Activated naive CD4-positive, alpha-beta T cell treated with anti-CD3 and anti-CD28 coated beads for 36 hours (primary cell): Measurements from ENCODE around the gene HNRNPAB. TPM values are rescaled to one million over a fixed set of nuclear protein-coding genes. Genes with fewer than 3 reads are reported as not detected.

Experiments
- CTCF ChIA-PET: fragments of 350-600 bp; sonication (Branson Sonifier 250); formaldehyde crosslinking; loops from one replicate; lab custom pipeline; 2021; ENCODE audit warnings: antibody characterized with exemption; lab: Charles Lee
- DNase-seq: peaks from one replicate; pipeline ENCODE4 v3.0.0-alpha.2; 2020
- H3K27ac Mint-ChIP-seq: one replicate; pipeline ENCODE4 v1.8.0; 2021; ENCODE audit warnings: mild to moderate bottlenecking, mixed read lengths
- H3K27me3 Mint-ChIP-seq: one replicate; pipeline ENCODE4 v1.8.0; 2021; ENCODE audit warnings: low read depth, mixed read lengths
- H3K36me3 Mint-ChIP-seq: one replicate; pipeline ENCODE4 v1.8.0; 2021; ENCODE audit warnings: low read depth, mixed read lengths
- H3K4me1 Mint-ChIP-seq: one replicate; pipeline ENCODE4 v1.8.0; 2021; ENCODE audit warnings: low read depth, mixed read lengths
- H3K4me3 Mint-ChIP-seq: one replicate; pipeline ENCODE4 v1.8.0; 2021; ENCODE audit warnings: mild to moderate bottlenecking, moderate library complexity, mixed read lengths
- H3K9me3 Mint-ChIP-seq: one replicate; pipeline ENCODE4 v1.8.0; 2021; ENCODE audit warnings: mixed read lengths
- intact Hi-C: fragments of 100-400 bp; cut with micrococcal nuclease; formaldehyde crosslinking; loops from one replicate; pipeline ENCODE4 v1.15.1; 2023
- total RNA-seq, 2 experiments: library from RNA; stranded (reverse); gene quantifications; one replicate each; pipeline ENCODE4 v1.2.3, GENCODE V29; 2021

The HNRNPAB gene
- total RNA-seq, 2 experiments from 2014 or later = 251 to 262 TPM

DNA sequence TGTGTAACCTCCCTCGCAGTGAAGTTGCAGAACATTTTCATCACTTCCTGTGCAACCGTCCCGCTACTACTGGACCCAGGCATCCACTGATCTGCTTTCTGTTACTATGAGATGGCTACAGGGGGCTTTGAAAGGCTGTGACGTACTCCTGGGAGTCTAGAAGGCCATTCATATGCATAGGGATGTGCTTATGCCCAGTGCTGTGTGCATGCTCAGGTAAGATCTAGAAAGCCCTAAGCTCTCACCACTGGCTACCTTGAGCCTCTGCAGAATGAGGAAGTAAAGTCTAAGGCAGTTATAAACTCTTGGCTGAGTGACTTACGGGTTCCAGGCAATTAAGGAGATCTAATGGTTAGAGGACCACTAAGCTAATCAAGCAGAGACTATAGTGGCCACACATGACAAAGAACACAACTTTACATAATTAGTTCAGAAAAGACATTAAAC lies 11.8 kb downstream of the HNRNPAB start:
- no peaks in the 10 kb centered on the region for H3K9me3 Mint-ChIP-seq
- H3K4me1 Mint-ChIP-seq = peaks cover 12% of the 10 kb centered on the region
- CTCF ChIA-PET = no interaction called here
- no peak for DNase-seq
- no peaks in the 10 kb centered on the region for H3K27me3 Mint-ChIP-seq
- peak overlapping the region; percentile 72 for H3K27ac Mint-ChIP-seq
- intact Hi-C loops = no loop called here
- peaks cover 48% of the 10 kb centered on the region for H3K36me3 Mint-ChIP-seq
- no peak overlapping the region for H3K4me3 Mint-ChIP-seq

DNA sequence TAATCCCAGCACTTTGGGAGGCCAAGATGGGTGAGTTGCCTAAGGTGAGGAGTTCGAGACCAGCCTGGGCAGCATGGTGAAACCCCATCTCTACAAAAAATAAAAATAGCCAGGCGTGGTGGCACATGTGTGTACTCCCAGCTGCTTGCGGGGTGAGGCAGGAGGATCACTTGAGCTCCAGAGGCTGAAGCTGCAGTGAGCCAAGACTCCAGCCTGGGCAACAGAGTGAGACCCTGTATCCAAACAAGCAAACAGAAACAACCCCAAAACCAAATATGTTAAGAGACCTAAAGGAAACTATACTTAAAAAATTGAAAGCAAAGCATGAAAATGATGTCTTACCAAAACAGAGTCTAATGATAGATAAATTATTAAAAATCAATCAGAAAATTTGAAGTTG lies 12.4 kb downstream of the HNRNPAB start:
- DNase-seq = no peak
- Mint-ChIP-seq H3K27ac (peak overlapping the region; percentile 72), H3K4me1 (peaks cover 19% of the 10 kb centered on the region), H3K9me3 (no peaks in the 10 kb centered on the region), H3K27me3 (no peaks in the 10 kb centered on the region), H3K36me3 (peaks cover 47% of the 10 kb centered on the region), H3K4me3 (no peak overlapping the region)
- CTCF ChIA-PET = no interaction called here
- intact Hi-C loops = no loop called here

DNA sequence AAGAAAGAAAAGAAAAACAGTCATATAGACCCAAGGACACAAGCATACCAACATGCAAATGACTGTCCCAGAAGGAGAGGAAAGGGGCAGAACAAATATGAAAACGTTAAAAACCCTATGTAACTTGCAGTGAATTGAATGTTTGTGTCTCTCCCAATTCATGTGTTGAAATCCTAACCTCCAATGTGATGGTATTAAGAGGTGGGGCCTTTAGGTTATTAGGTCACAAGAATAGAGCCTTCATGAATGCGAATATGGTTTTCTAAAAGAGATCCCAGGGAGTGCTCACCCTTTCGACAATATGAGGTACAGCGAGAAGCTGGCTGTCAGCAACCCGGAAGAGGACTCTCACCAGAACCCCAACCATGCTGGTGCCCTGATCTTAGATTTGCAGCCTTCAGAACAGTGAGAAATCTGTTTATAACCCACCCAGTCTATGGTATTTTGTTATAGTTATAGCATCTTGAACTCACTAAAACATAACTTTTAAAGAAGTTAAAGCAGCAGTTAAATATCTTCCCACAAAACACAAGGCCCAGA lies 14.0 kb downstream of the HNRNPAB start:
- H3K27me3 Mint-ChIP-seq = no peaks in the 10 kb centered on the region
- peaks cover 20% of the 10 kb centered on the region for H3K4me1 Mint-ChIP-seq
- no peak for DNase-seq
- no peak overlapping the region for H3K27ac Mint-ChIP-seq
- H3K36me3 Mint-ChIP-seq = peaks cover 42% of the 10 kb centered on the region
- H3K4me3 Mint-ChIP-seq = no peak overlapping the region
- intact Hi-C loops = no loop called here
- CTCF ChIA-PET = no interaction called here
- H3K9me3 Mint-ChIP-seq = no peaks in the 10 kb centered on the region

DNA sequence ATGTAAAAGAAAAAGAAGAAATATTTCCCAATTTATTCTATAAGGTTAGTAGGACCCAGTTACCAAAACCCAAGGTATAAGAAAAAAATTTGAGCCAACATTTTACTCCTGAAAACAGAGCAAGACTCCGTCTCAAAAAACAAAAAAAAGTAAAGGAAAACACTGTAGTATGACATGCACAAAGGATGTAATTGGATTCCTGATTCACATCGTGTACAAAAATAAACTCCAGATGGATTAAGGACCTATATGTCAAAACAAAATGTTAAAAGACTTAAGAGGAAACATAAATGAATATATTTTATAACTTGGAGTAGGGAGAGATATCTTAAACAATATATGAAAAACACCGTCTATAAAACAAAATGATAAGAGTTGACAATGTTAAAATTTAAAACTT lies 14.5 kb downstream of the HNRNPAB start:
- Mint-ChIP-seq H3K36me3 (peaks cover 41% of the 10 kb centered on the region), H3K27me3 (no peaks in the 10 kb centered on the region), H3K27ac (no peak overlapping the region), H3K4me3 (no peak overlapping the region), H3K4me1 (peaks cover 23% of the 10 kb centered on the region), H3K9me3 (no peaks in the 10 kb centered on the region)
- CTCF ChIA-PET = no interaction called here
- intact Hi-C loops = no loop called here
- no peak for DNase-seq

DNA sequence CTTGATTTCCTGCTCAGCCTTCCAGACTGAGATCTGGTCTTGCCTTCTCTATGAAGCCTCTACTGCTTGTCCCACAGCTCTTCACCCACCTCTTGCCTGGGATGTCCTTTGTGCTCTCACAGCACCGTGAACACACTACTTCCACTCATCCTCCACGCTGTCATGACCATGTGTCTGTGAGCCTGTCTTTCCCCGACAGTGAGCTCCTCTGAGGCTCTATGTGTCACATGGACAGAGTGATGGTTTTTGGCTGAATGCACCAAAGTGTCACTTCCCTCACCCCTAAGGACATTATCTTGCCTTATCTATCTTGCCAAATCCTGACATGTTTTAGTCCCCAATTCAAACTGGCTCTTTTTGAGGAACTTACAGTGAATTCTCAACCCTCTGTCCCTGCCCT lies 16.9 kb downstream of the HNRNPAB start:
- H3K36me3 Mint-ChIP-seq = peaks cover 39% of the 10 kb centered on the region
- intact Hi-C loops = no loop called here
- peaks cover 18% of the 10 kb centered on the region for H3K4me1 Mint-ChIP-seq
- H3K27me3 Mint-ChIP-seq = no peaks in the 10 kb centered on the region
- no peak for DNase-seq
- CTCF ChIA-PET = interaction anchor here (0.5 kb wide), 1 partner anchor 1531 kb away, joined by 3 read pairs; no protein-coding TSS in a partner anchor
- no peak overlapping the region for H3K4me3 Mint-ChIP-seq
- no peaks in the 10 kb centered on the region for H3K9me3 Mint-ChIP-seq
- peak overlapping the region; percentile 4 for H3K27ac Mint-ChIP-seq

DNA sequence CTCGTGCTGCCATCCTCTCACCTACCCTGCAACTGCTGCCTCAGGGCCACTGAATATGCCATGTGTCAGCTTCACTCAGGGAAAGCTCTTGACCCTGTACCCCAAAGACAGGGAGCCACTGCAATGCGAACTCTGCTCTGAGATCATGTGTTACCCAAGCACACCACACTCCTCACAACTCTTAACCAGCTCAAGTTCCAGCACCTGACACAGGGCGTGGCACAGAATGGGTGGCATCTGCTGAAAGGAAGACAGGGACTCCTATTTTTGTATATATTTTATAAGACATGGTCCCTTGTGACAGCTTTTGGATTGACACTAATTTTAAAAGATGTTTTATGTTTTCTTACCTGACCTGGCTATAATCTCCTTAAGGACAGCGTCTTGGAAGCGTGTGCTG lies 17.5 kb downstream of the HNRNPAB start:
- H3K4me3 Mint-ChIP-seq = no peak overlapping the region
- H3K9me3 Mint-ChIP-seq = no peaks in the 10 kb centered on the region
- intact Hi-C loops = no loop called here
- peaks cover 17% of the 10 kb centered on the region for H3K4me1 Mint-ChIP-seq
- no peak for DNase-seq
- no peak overlapping the region for H3K27ac Mint-ChIP-seq
- CTCF ChIA-PET = interaction anchor here (0.5 kb wide), 1 partner anchor 1530 kb away, joined by 3 read pairs; no protein-coding TSS in a partner anchor
- H3K36me3 Mint-ChIP-seq = peaks cover 42% of the 10 kb centered on the region
- no peaks in the 10 kb centered on the region for H3K27me3 Mint-ChIP-seq

GRCh38 chr5:178222292-178222691 lies 18.0 kb downstream of the HNRNPAB start:
- Mint-ChIP-seq H3K36me3 (peaks cover 47% of the 10 kb centered on the region), H3K27ac (no peak overlapping the region), H3K4me3 (no peak overlapping the region), H3K9me3 (no peaks in the 10 kb centered on the region), H3K4me1 (peaks cover 19% of the 10 kb centered on the region), H3K27me3 (no peaks in the 10 kb centered on the region)
- CTCF ChIA-PET = no interaction called here
- intact Hi-C loops = no loop called here
- no peak for DNase-seq

GRCh38 chr5:178223196-178223773 lies 19.0 kb downstream of the HNRNPAB start:
- Mint-ChIP-seq H3K36me3 (peaks cover 55% of the 10 kb centered on the region), H3K4me1 (peaks cover 28% of the 10 kb centered on the region)

DNA sequence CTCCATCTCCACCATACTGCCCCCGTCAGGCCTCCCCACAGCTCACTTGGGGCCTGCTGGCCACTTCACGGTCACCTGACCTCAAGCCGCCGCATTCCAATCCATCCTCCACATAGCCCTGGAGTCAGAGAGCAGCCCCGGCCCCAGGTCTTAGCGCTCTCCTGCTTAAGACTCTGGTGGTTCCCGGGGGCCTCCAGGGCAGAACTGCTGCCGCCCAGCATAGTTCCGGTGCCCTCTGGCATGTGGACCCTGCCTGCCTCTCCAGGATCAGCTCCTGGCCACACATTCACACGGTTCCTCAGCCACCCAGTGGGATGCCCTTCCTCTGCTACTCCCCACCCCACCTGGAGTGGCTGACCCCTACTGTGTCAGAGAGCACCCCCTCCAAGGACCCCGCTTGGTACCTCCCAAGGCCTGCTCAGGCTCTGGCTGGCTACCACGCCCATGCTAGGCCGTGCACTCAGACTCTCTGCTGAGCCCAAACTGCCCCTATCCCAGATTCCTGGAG lies 19.5 kb downstream of the HNRNPAB start:
- intact Hi-C loops = no loop called here
- DNase-seq = no peak
- Mint-ChIP-seq H3K4me3 (no peak overlapping the region), H3K4me1 (peaks cover 33% of the 10 kb centered on the region), H3K36me3 (peaks cover 55% of the 10 kb centered on the region), H3K9me3 (no peaks in the 10 kb centered on the region), H3K27me3 (no peaks in the 10 kb centered on the region), H3K27ac (peak overlapping the region; percentile 28)
- CTCF ChIA-PET = no interaction called here

More at GRCh38 chr5:178223196-178223773, 19.0 kb downstream of the HNRNPAB start:
- no peaks in the 10 kb centered on the region for H3K9me3 Mint-ChIP-seq
- H3K27me3 Mint-ChIP-seq = no peaks in the 10 kb centered on the region
- DNase-seq = no peak
- intact Hi-C loops = no loop called here
- no peak overlapping the region for H3K4me3 Mint-ChIP-seq
- H3K27ac Mint-ChIP-seq = peak overlapping the region; percentile 62
- CTCF ChIA-PET = no interaction called here

DNA sequence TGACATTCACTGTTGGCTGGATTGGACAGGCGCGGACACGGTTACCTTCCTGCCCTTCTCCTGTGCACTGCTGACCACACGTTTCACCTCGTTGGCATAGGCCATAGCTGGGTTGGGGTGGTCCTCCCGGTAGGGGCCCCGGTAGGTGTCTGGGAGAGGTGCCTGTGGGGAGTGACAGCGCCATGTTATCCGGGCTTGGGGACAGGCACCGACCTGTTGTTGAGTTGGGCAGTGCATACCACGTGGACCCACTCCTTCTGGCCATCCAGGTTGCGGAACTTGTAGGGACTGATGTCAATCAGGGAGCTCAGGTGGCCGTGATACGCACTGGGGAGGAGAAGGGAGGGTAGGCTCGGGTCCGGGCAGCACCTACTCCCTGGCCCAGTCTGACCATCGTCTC lies 20.1 kb downstream of the HNRNPAB start:
- no peak overlapping the region for H3K27ac Mint-ChIP-seq
- H3K36me3 Mint-ChIP-seq = peaks cover 56% of the 10 kb centered on the region
- DNase-seq = no peak
- intact Hi-C loops = no loop called here
- H3K9me3 Mint-ChIP-seq = no peaks in the 10 kb centered on the region
- CTCF ChIA-PET = interaction anchor here (2.5 kb wide), 1 partner anchor 11 kb away, joined by 7 read pairs; no protein-coding TSS in a partner anchor
- H3K4me3 Mint-ChIP-seq = no peak overlapping the region
- H3K27me3 Mint-ChIP-seq = no peaks in the 10 kb centered on the region
- peaks cover 37% of the 10 kb centered on the region for H3K4me1 Mint-ChIP-seq

- intact Hi-C loops = no loop called here
- H3K27me3 Mint-ChIP-seq = no peaks in the 10 kb centered on the region
- H3K27ac Mint-ChIP-seq = no peak overlapping the region
- DNase-seq = no peak
- H3K36me3 Mint-ChIP-seq = peaks cover 58% of the 10 kb centered on the region
- no peaks in the 10 kb centered on the region for H3K9me3 Mint-ChIP-seq
- CTCF ChIA-PET = interaction anchor here (2.5 kb wide), 1 partner anchor 10 kb away, joined by 7 read pairs; no protein-coding TSS in a partner anchor
- H3K4me1 Mint-ChIP-seq = peaks cover 44% of the 10 kb centered on the region
- H3K4me3 Mint-ChIP-seq = no peak overlapping the region
Measured at GRCh38 chr5:178225174-178225573, 20.8 kb downstream of the HNRNPAB start.

GRCh38 chr5:178227138-178227659 lies 22.9 kb downstream of the HNRNPAB start:
- H3K4me1 Mint-ChIP-seq = peaks cover 47% of the 10 kb centered on the region

More at GRCh38 chr5:178227138-178227659, 22.9 kb downstream of the HNRNPAB start:
- H3K4me3 Mint-ChIP-seq = no peak overlapping the region
- intact Hi-C loops = no loop called here
- DNase-seq = no peak
- CTCF ChIA-PET = interaction anchor here (2.5 kb wide), 1 partner anchor 8 kb away, joined by 7 read pairs; no protein-coding TSS in a partner anchor
- H3K27me3 Mint-ChIP-seq = no peaks in the 10 kb centered on the region
- peaks cover 65% of the 10 kb centered on the region for H3K36me3 Mint-ChIP-seq
- H3K27ac Mint-ChIP-seq = no peak overlapping the region
- no peaks in the 10 kb centered on the region for H3K9me3 Mint-ChIP-seq
